B cell (primary cell): ENCODE results near the gene FAXC. TPM values are rescaled to one million over a fixed set of nuclear protein-coding genes. Genes with fewer than 3 reads are reported as not detected.

Source experiments
- ATAC-seq: fragments of 200-7000 bp; cut with Tn5 transposase; one replicate; pipeline ENCODE4 v1.10.0; 2021; ENCODE audit warnings: low read depth, mild to moderate bottlenecking, moderate number of reproducible peaks, moderate library complexity
- CTCF ChIA-PET: fragments of 350-600 bp; sonication (Branson Sonifier 250); formaldehyde crosslinking; loops from one replicate; lab custom pipeline; 2021; ENCODE audit warnings: antibody characterized with exemption, inconsistent platforms; lab: Charles Lee
- POLR2A ChIA-PET: fragments of 350-600 bp; sonication (Branson Sonifier 250); formaldehyde crosslinking; loops from one replicate; lab custom pipeline; 2021; ENCODE audit warnings: antibody characterized with exemption; lab: Charles Lee
- DNase-seq: peaks from one replicate; pipeline ENCODE4 v3.0.0; 2013
- H2AFZ ChIP-seq: 2 replicates; pipeline ENCODE4 v1.6.1; 2012; ENCODE audit warnings: mild to moderate bottlenecking, low read depth, low read length; ENCODE audit not compliant: insufficient read depth, poor library complexity, severe bottlenecking
- H3K27ac ChIP-seq, 2 donors: 1 replicate in 1 of 2; 2 replicates in 1 of 2; pipeline ENCODE4 v1.5.1; 2012 to 2013; ENCODE audit warnings: low read length in 2 of 2, mild to moderate bottlenecking in 2 of 2, moderate library complexity in 1 of 2
- H3K27me3 ChIP-seq, 4 experiments: fragments of 200-600 bp in 1 of 4; sonication (generic) in 1 of 4; replicated peaks in 1 of 4; 1 replicate in 2 of 4; 2 replicates in 2 of 4; pipeline versions ENCODE4 v1.6.1 to v1.7.0; 2013 to 2016; ENCODE audit warnings: low read length in 3 of 4, mild to moderate bottlenecking in 2 of 4, mixed read lengths in 1 of 4, moderate library complexity in 1 of 4; ENCODE audit not compliant: insufficient read depth in 4 of 4, control insufficient read depth in 3 of 4; ENCODE audit errors: control extremely low read depth in 1 of 4
- H3K36me3 ChIP-seq, 2 experiments: replicated peaks in 1 of 2; 1 replicate in 1 of 2; 2 replicates in 1 of 2; pipeline versions ENCODE4 v1.6.1 to v1.7.1; 2013; ENCODE audit warnings: low read length in 1 of 2; ENCODE audit not compliant: insufficient read depth in 2 of 2, control insufficient read depth in 1 of 2; ENCODE audit errors: control extremely low read depth in 1 of 2, extremely low read depth in 1 of 2
- H3K4me1 ChIP-seq, 2 donors: fragments of 200-600 bp in 1 of 2; sonication (generic) in 1 of 2; 1 replicate in 1 of 2; 2 replicates in 1 of 2; pipeline versions ENCODE4 v1.5.1 to v1.6.1; 2013 to 2017; ENCODE audit warnings: low read length in 2 of 2; ENCODE audit not compliant: control insufficient read depth in 2 of 2, insufficient read depth in 2 of 2
- H3K4me2 ChIP-seq: replicated peaks from 2 replicates; pipeline ENCODE3; 2012; ENCODE audit warnings: mild to moderate bottlenecking, low read depth, low read length; ENCODE audit not compliant: poor library complexity, severe bottlenecking
- H3K4me3 ChIP-seq, 5 experiments: fragments of 200-600 bp in 1 of 5; sonication (generic) in 1 of 5; 1 replicate in 3 of 5; 2 replicates in 2 of 5; pipeline versions ENCODE4 v1.5.1 to v1.7.0; 2011 to 2016; ENCODE audit warnings: low read length in 4 of 5, mild to moderate bottlenecking in 4 of 5, low read depth in 2 of 5, control low read depth in 1 of 5, moderate library complexity in 1 of 5; ENCODE audit not compliant: insufficient read depth in 1 of 5; ENCODE audit errors: control extremely low read depth in 1 of 5, extremely low read depth in 1 of 5
- H3K79me2 ChIP-seq: fragments of 200-600 bp; sonication (generic); one replicate; pipeline ENCODE4 v1.6.0; 2016; ENCODE audit warnings: low read length; ENCODE audit not compliant: control insufficient read depth, insufficient read depth
- H3K9ac ChIP-seq: fragments of 200-600 bp; sonication (generic); 2 replicates; pipeline ENCODE4 v1.6.1; 2017; ENCODE audit warnings: mild to moderate bottlenecking, low read length, moderate library complexity
- H3K9me3 ChIP-seq, 3 donors: one replicate each; pipeline versions ENCODE4 v1.6.1 to v1.7.1; 2013; ENCODE audit warnings: low read length in 2 of 3; ENCODE audit not compliant: control insufficient read depth in 2 of 3, insufficient read depth in 1 of 3; ENCODE audit errors: control extremely low read depth in 1 of 3
- H4K20me1 ChIP-seq: 2 replicates; pipeline ENCODE4 v1.6.0; 2012; ENCODE audit warnings: mild to moderate bottlenecking, low read length; ENCODE audit not compliant: insufficient read depth, control insufficient read depth, poor library complexity, severe bottlenecking
- H3K27ac Mint-ChIP-seq: one replicate; pipeline ENCODE4 v1.8.0; 2021; ENCODE audit warnings: mixed read lengths
- H3K27me3 Mint-ChIP-seq: one replicate; pipeline ENCODE4 v1.8.0; 2021; ENCODE audit warnings: mixed read lengths
- H3K4me1 Mint-ChIP-seq: one replicate; pipeline ENCODE4 v1.8.0; 2021; ENCODE audit warnings: mixed read lengths
- H3K4me3 Mint-ChIP-seq: one replicate; pipeline ENCODE4 v1.8.0; 2021; ENCODE audit warnings: mixed read lengths
- H3K9me3 Mint-ChIP-seq: one replicate; pipeline ENCODE4 v1.8.0; 2022; ENCODE audit warnings: mixed read lengths; ENCODE audit not compliant: insufficient read depth
- CTCF ChIP-seq: fragments of 200-600 bp; IDR thresholded peaks from one replicate; pipeline ENCODE4 v1.8.0; 2022; ENCODE audit warnings: antibody characterized with exemption, mild to moderate bottlenecking
- EZH2 ChIP-seq: IDR thresholded peaks from 2 replicates; pipeline ENCODE4 v1.6.1; 2012; ENCODE audit warnings: borderline replicate concordance, low read depth, mild to moderate bottlenecking, moderate library complexity, low read length; ENCODE audit not compliant: insufficient read depth, poor library complexity, severe bottlenecking
- WGBS: methylation state at CpG from one replicate; pipeline ENCODE4 v1.1.5; 2013; ENCODE audit warnings: missing lambda C conversion rate; ENCODE audit not compliant: insufficient coverage; 5-methylcytosine and 5-hydroxymethylcytosine counted together
- intact Hi-C: fragments of 100-400 bp; cut with micrococcal nuclease; formaldehyde crosslinking; loops from one replicate; pipeline ENCODE4 v1.10.0; 2022
- polyA plus RNA-seq: library from polyadenylated mRNA; depleted of rRNA; stranded (reverse); fragments of >200 nt; gene quantifications from 2 replicates; pipeline ENCODE4 v1.2.3, GENCODE V29; 2012
- total RNA-seq, 2 donors: library from RNA; stranded (reverse); fragments of 120-200 nt in 1 of 2; gene quantifications; 1 replicate in 1 of 2; 2 replicates in 1 of 2; pipeline versions ENCODE4 v1.2.3 to v1.2.4, GENCODE V29; 2013 to 2022

Gene FAXC
- total and polyA plus RNA-seq, 2 donors (not counting 1 experiment from before 2014, with no cell fraction given): not detected

GRCh38 chr6:99294786-99295185 lies 54.7 kb downstream of the FAXC start:
- H3K27me3 ChIP-seq: peaks cover 0 to 13% (median 0%) of the 10 kb centered on the region in 4 experiments
- ChIA-PET POLR2A (no interaction called here), CTCF (no interaction called here)
- H3K9ac ChIP-seq: no peak overlapping the region
- intact Hi-C loops: no loop called here
- H3K4me1 ChIP-seq: no peaks in the 10 kb centered on the region
- DNase-seq: no peak
- no peak overlapping the region for H2AFZ ChIP-seq
- Mint-ChIP-seq H3K4me3 (no peak overlapping the region), H3K4me1 (no peaks in the 10 kb centered on the region), H3K9me3 (no peaks in the 10 kb centered on the region), H3K27me3 (peaks cover 13% of the 10 kb centered on the region), H3K27ac (no peak overlapping the region)
- H3K4me3 ChIP-seq: no peak overlapping the region
- H3K79me2 ChIP-seq: no peaks in the 10 kb centered on the region
- no peak for ATAC-seq
- 100% methylated on average over 4 of the region's 6 CpGs for WGBS
- no peak overlapping the region for H3K27ac ChIP-seq
- H3K4me2 ChIP-seq: no peak overlapping the region
- H4K20me1 ChIP-seq: no peaks in the 10 kb centered on the region
- TF ChIP-seq CTCF (no peak), EZH2 (no peak)
- H3K36me3 ChIP-seq: no peaks in the 10 kb centered on the region
- H3K9me3 ChIP-seq: peaks cover 0 to 3% (median 0%) of the 10 kb centered on the region in 3 donors

GRCh38 chr6:99289701-99290100 lies 59.8 kb downstream of the FAXC start:
- no peak for ATAC-seq

More at GRCh38 chr6:99289701-99290100, 59.8 kb downstream of the FAXC start:
- ChIA-PET CTCF (no interaction called here), POLR2A (no interaction called here)
- no peaks in the 10 kb centered on the region for H3K4me1 Mint-ChIP-seq
- WGBS: no CpG with 5 or more reads among the region's 2 CpGs
- Histone ChIP-seq H3K27me3 (peaks cover 0 to 7% (median 0%) of the 10 kb centered on the region in 4 experiments), H3K79me2 (no peaks in the 10 kb centered on the region), H3K9ac (no peak overlapping the region), H3K36me3 (no peaks in the 10 kb centered on the region), H3K27ac (no peak overlapping the region), H3K4me1 (no peaks in the 10 kb centered on the region), H3K4me3 (no peak overlapping the region), H4K20me1 (no peaks in the 10 kb centered on the region), H3K4me2 (no peak overlapping the region), H2AFZ (no peak overlapping the region), H3K9me3 (peaks cover 0 to 3% (median 0%) of the 10 kb centered on the region in 3 donors)
- H3K27ac Mint-ChIP-seq: no peak overlapping the region
- TF ChIP-seq CTCF: no peak
- H3K4me3 Mint-ChIP-seq: no peak overlapping the region
- H3K9me3 Mint-ChIP-seq: no peaks in the 10 kb centered on the region
- intact Hi-C loops: no loop called here
- H3K27me3 Mint-ChIP-seq: peaks cover 19% of the 10 kb centered on the region
- DNase-seq: no peak
